Measurements from ENCODE around the gene ABI3.
"Not testable (repeated sequence)": the region's sequence is repeated elsewhere in the genome, so short reads cannot be mapped to it uniquely, and the experiment has no call there.

The ABI3 gene

GRCh38 chr17:49210158-49211029 is at the start of gene ABI3, which contains the start of gene GNGT2:
TSS of gene ABI3 (plus strand) at chr17:49210707. CDS start at chr17:49210725, 18 bp downstream.
TSS of gene GNGT2 (minus strand) at chr17:49210574. CDS start at chr17:49207422, 3,152 bp downstream.
- Mint-ChIP-seq H3K27ac (peak within 1 kb of the TSS; percentile 97), H3K9me3 (peaks cover 0 to 2% of the 10 kb centered on the region in 2 donors), H3K36me3 (peaks cover 17 to 27% of the 10 kb centered on the region in 2 donors), H3K27me3 (no peaks in the 10 kb centered on the region), H3K4me1 (peaks cover 62 to 65% of the 10 kb centered on the region in 2 donors), H3K4me3 (peak within 1 kb of the TSS; percentile 84 to 91)
- DNase-seq (peak; percentile 79), ATAC-seq (replicated peaks) (peak; percentile 97)

GRCh38 chr17:49162866-49163265 is 47.6 kb upstream of the ABI3 start:
- no peak overlapping the region for H3K4me3 Mint-ChIP-seq
- ATAC-seq (replicated peaks) (no peak), DNase-seq (no peak)
- H3K9me3 Mint-ChIP-seq, result no peaks in the 10 kb centered on the region
- H3K27me3 Mint-ChIP-seq, result peaks cover 48 to 59% of the 10 kb centered on the region in 2 donors
- H3K36me3 Mint-ChIP-seq, result no peaks in the 10 kb centered on the region
- no peak overlapping the region for H3K27ac Mint-ChIP-seq
- no peaks in the 10 kb centered on the region for H3K4me1 Mint-ChIP-seq

GRCh38 chr17:49165143-49165542 is 45.4 kb upstream of the ABI3 start:
- H3K9me3 Mint-ChIP-seq, result no peaks in the 10 kb centered on the region
- no peak overlapping the region for H3K27ac Mint-ChIP-seq
- H3K4me3 Mint-ChIP-seq, result no peak overlapping the region
- DNase-seq (no peak), ATAC-seq (replicated peaks) (no peak)
- no peaks in the 10 kb centered on the region for H3K4me1 Mint-ChIP-seq
- H3K27me3 Mint-ChIP-seq, result peaks cover 53 to 61% of the 10 kb centered on the region in 2 donors
- no peaks in the 10 kb centered on the region for H3K36me3 Mint-ChIP-seq

- DNase-seq (no peak), ATAC-seq (replicated peaks) (no peak)
- Mint-ChIP-seq H3K4me1 (no peaks in the 10 kb centered on the region), H3K4me3 (no peak overlapping the region), H3K27ac (no peak overlapping the region), H3K9me3 (peaks cover 3 to 4% of the 10 kb centered on the region in 2 donors), H3K27me3 (peaks cover 67 to 75% of the 10 kb centered on the region in 2 donors), H3K36me3 (no peaks in the 10 kb centered on the region)
Measured at GRCh38 chr17:49168706-49169105, 41.8 kb upstream of the ABI3 start.

GRCh38 chr17:49170216-49170615 is 40.3 kb upstream of the ABI3 start:
- H3K27ac Mint-ChIP-seq, result no peak overlapping the region
- no peak overlapping the region for H3K4me3 Mint-ChIP-seq
- peaks cover 71 to 79% of the 10 kb centered on the region in 2 donors for H3K27me3 Mint-ChIP-seq
- H3K36me3 Mint-ChIP-seq, result peaks cover 3 to 4% of the 10 kb centered on the region in 2 donors
- H3K9me3 Mint-ChIP-seq, result peaks cover 6 to 12% of the 10 kb centered on the region in 2 donors
- DNase-seq, result no peak
- ATAC-seq (replicated peaks), result no peak
- no peaks in the 10 kb centered on the region for H3K4me1 Mint-ChIP-seq

GRCh38 chr17:49170711-49171110 is 39.8 kb upstream of the ABI3 start:
- Mint-ChIP-seq H3K27me3 (peaks cover 69 to 77% of the 10 kb centered on the region in 2 donors), H3K9me3 (peaks cover 11 to 15% of the 10 kb centered on the region in 2 donors)
- not testable (repeated sequence) for DNase-seq; ATAC-seq (replicated peaks); H3K36me3 Mint-ChIP-seq; H3K27ac Mint-ChIP-seq; H3K4me3 Mint-ChIP-seq; H3K4me1 Mint-ChIP-seq

- H3K27ac Mint-ChIP-seq; H3K4me3 Mint-ChIP-seq; H3K4me1 Mint-ChIP-seq; DNase-seq; ATAC-seq (replicated peaks): not testable (repeated sequence)
- Mint-ChIP-seq H3K9me3 (peaks cover 15 to 20% of the 10 kb centered on the region in 2 donors), H3K27me3 (peaks cover 26 to 31% of the 10 kb centered on the region in 2 donors), H3K36me3 (peaks cover 8 to 10% of the 10 kb centered on the region in 2 donors)
Measured at GRCh38 chr17:49175978-49176377, 34.5 kb upstream of the ABI3 start.

- DNase-seq (peak; percentile 20), ATAC-seq (replicated peaks) (peak in 1 of 2 donors; percentile 48)
- Mint-ChIP-seq H3K4me3 (no peak overlapping the region), H3K9me3 (peaks cover 12 to 15% of the 10 kb centered on the region in 2 donors), H3K36me3 (peaks cover 11% of the 10 kb centered on the region in 2 donors), H3K27me3 (peaks cover 2 to 20% of the 10 kb centered on the region in 2 donors), H3K27ac (no peak overlapping the region), H3K4me1 (peaks cover 2 to 9% of the 10 kb centered on the region in 2 donors)
Measured at GRCh38 chr17:49180303-49180702, 30.2 kb upstream of the ABI3 start.

- DNase-seq (no peak), ATAC-seq (replicated peaks) (peak; percentile 80 to 85)
- H3K27ac Mint-ChIP-seq, result no peak overlapping the region
- H3K4me1 Mint-ChIP-seq, result peaks cover 2 to 9% of the 10 kb centered on the region in 2 donors
- H3K4me3 Mint-ChIP-seq, result no peak overlapping the region
- peaks cover 7 to 12% of the 10 kb centered on the region in 2 donors for H3K9me3 Mint-ChIP-seq
- H3K36me3 Mint-ChIP-seq, result peaks cover 8 to 10% of the 10 kb centered on the region in 2 donors
- peaks cover 0 to 18% of the 10 kb centered on the region in 2 donors for H3K27me3 Mint-ChIP-seq
Measured at GRCh38 chr17:49180998-49181635, 29.4 kb upstream of the ABI3 start.

- Mint-ChIP-seq H3K27me3 (peaks cover 0 to 18% of the 10 kb centered on the region in 2 donors), H3K4me1 (peaks cover 2 to 9% of the 10 kb centered on the region in 2 donors), H3K4me3 (no peak overlapping the region), H3K9me3 (peaks cover 10 to 12% of the 10 kb centered on the region in 2 donors), H3K27ac (no peak overlapping the region), H3K36me3 (peaks cover 7 to 10% of the 10 kb centered on the region in 2 donors)
- no peak for DNase-seq
- no peak for ATAC-seq (replicated peaks)
Measured at GRCh38 chr17:49183341-49183740, 27.2 kb upstream of the ABI3 start.

GRCh38 chr17:49183801-49184200 is 26.7 kb upstream of the ABI3 start:
- H3K9me3 Mint-ChIP-seq, result peaks cover 10 to 12% of the 10 kb centered on the region in 2 donors
- peaks cover 2 to 9% of the 10 kb centered on the region in 2 donors for H3K4me1 Mint-ChIP-seq
- DNase-seq (no peak), ATAC-seq (replicated peaks) (no peak)
- H3K27ac Mint-ChIP-seq, result no peak overlapping the region
- peaks cover 0 to 18% of the 10 kb centered on the region in 2 donors for H3K27me3 Mint-ChIP-seq
- peaks cover 7 to 10% of the 10 kb centered on the region in 2 donors for H3K36me3 Mint-ChIP-seq
- no peak overlapping the region for H3K4me3 Mint-ChIP-seq

GRCh38 chr17:49184522-49184921 is 26.0 kb upstream of the ABI3 start:
- peaks cover 0 to 18% of the 10 kb centered on the region in 2 donors for H3K27me3 Mint-ChIP-seq
- peaks cover 10 to 12% of the 10 kb centered on the region in 2 donors for H3K9me3 Mint-ChIP-seq
- not testable (repeated sequence) for H3K4me3 Mint-ChIP-seq; H3K4me1 Mint-ChIP-seq; DNase-seq; H3K27ac Mint-ChIP-seq; H3K36me3 Mint-ChIP-seq; ATAC-seq (replicated peaks)

GRCh38 chr17:49185381-49185780 is 25.1 kb upstream of the ABI3 start:
- not testable (repeated sequence) for DNase-seq; ATAC-seq (replicated peaks); H3K27ac Mint-ChIP-seq; H3K36me3 Mint-ChIP-seq; H3K4me3 Mint-ChIP-seq
- Mint-ChIP-seq H3K9me3 (peaks cover 10 to 12% of the 10 kb centered on the region in 2 donors), H3K27me3 (peaks cover 0 to 18% of the 10 kb centered on the region in 2 donors), H3K4me1 (peaks cover 3 to 15% of the 10 kb centered on the region in 2 donors)

GRCh38 chr17:49187301-49187700 is 23.2 kb upstream of the ABI3 start:
- Mint-ChIP-seq H3K4me3 (no peak overlapping the region), H3K4me1 (peaks cover 13 to 17% of the 10 kb centered on the region in 2 donors), H3K27ac (no peak overlapping the region), H3K9me3 (peaks cover 10 to 14% of the 10 kb centered on the region in 2 donors), H3K36me3 (peaks cover 14 to 15% of the 10 kb centered on the region in 2 donors), H3K27me3 (peaks cover 5 to 13% of the 10 kb centered on the region in 2 donors)
- DNase-seq, result no peak
- no peak for ATAC-seq (replicated peaks)
